IMR-90 (cell line): ENCODE data around the gene KCNK3. TPM values are rescaled to one million over a fixed set of nuclear protein-coding genes. Genes with fewer than 3 reads are reported as not detected.

Source experiments
- ATAC-seq: fragments of 200-7000 bp; cut with Tn5 transposase; 2 replicates; pipeline ENCODE4 v1.9.1; 2020; ENCODE audit warnings: low read depth, mild to moderate bottlenecking, moderate library complexity
- BruUV-seq: library from RNA; stranded (reverse); fragments of 400-500 nt; replicated peaks from 2 replicates; lab custom pipeline; 2021; lab: Mats Ljungman, UMichigan
- CTCF ChIA-PET: fragments of 300-600 bp; formaldehyde crosslinking; extraction: SDS; loops from one replicate; lab custom pipeline; 2021; ENCODE audit warnings: antibody characterized with exemption; lab: Yijun Ruan, JAX
- POLR2A ChIA-PET: fragments of 300-600 bp; sonication (Branson Sonifier 250); formaldehyde crosslinking; loops from one replicate; lab custom pipeline; 2022; ENCODE audit warnings: antibody characterized with exemption; ENCODE audit not compliant: unreplicated experiment; lab: Charles Lee
- DNase-seq: peaks from one replicate; pipeline ENCODE4 v3.0.0; 2013
- H2AFZ ChIP-seq: replicated peaks from 2 replicates; pipeline ENCODE3; 2013; ENCODE audit warnings: low read length, mild to moderate bottlenecking; ENCODE audit not compliant: poor library complexity
- H2AK5ac ChIP-seq: 2 replicates; pipeline ENCODE4 v1.6.1; 2013; ENCODE audit warnings: low read depth, low read length, inconsistent platforms
- H2AK9ac ChIP-seq: replicated peaks from 2 replicates; pipeline ENCODE3; 2013; ENCODE audit warnings: mild to moderate bottlenecking, low read depth, low read length, moderate library complexity; ENCODE audit not compliant: poor library complexity
- H2BK120ac ChIP-seq: 2 replicates; pipeline ENCODE4 v1.6.1; 2013; ENCODE audit warnings: low read depth, low read length, inconsistent platforms
- H2BK15ac ChIP-seq: 3 replicates; pipeline ENCODE4 v1.6.1; 2013; ENCODE audit warnings: low read depth, low read length, inconsistent platforms
- H2BK20ac ChIP-seq: 2 replicates; pipeline ENCODE4 v1.6.1; 2013; ENCODE audit warnings: low read depth, mild to moderate bottlenecking, inconsistent platforms, low read length, moderate library complexity
- H2BK5ac ChIP-seq: 2 replicates; pipeline ENCODE4 v1.6.1; 2013; ENCODE audit warnings: mild to moderate bottlenecking, low read depth, low read length, inconsistent platforms; ENCODE audit not compliant: poor library complexity, severe bottlenecking
- H3K14ac ChIP-seq: replicated peaks from 2 replicates; pipeline ENCODE4 v1.6.1; 2013; ENCODE audit warnings: low read depth, low read length, inconsistent platforms
- H3K18ac ChIP-seq: 2 replicates; pipeline ENCODE4 v1.6.1; 2013; ENCODE audit warnings: low read depth, low read length, control low read depth
- H3K23ac ChIP-seq: 2 replicates; pipeline ENCODE4 v1.6.1; 2013; ENCODE audit warnings: low read depth, low read length, inconsistent platforms
- H3K27ac ChIP-seq: 2 replicates; pipeline ENCODE4 v1.5.1; 2013; ENCODE audit warnings: mild to moderate bottlenecking, control low read depth, low read length; ENCODE audit not compliant: insufficient read depth
- H3K27me3 ChIP-seq: 2 replicates; pipeline ENCODE4 v1.6.1; 2013; ENCODE audit warnings: low read length; ENCODE audit not compliant: control insufficient read depth, insufficient read depth
- H3K36me3 ChIP-seq: 2 replicates; pipeline ENCODE4 v1.6.1; 2013; ENCODE audit warnings: low read length, mixed read lengths; ENCODE audit not compliant: control insufficient read depth, insufficient read depth
- H3K4ac ChIP-seq: 2 replicates; pipeline ENCODE4 v1.6.1; 2013; ENCODE audit warnings: low read depth, low read length, inconsistent platforms
- H3K4me1 ChIP-seq: 2 replicates; pipeline ENCODE4 v1.6.1; 2013; ENCODE audit warnings: low read length, mixed read lengths; ENCODE audit not compliant: control insufficient read depth, insufficient read depth
- H3K4me2 ChIP-seq: 2 replicates; pipeline ENCODE4 v1.6.1; 2013; ENCODE audit warnings: low read depth, mild to moderate bottlenecking, control low read depth, low read length, moderate library complexity
- H3K4me3 ChIP-seq: 2 replicates; pipeline ENCODE4 v1.5.1; 2013; ENCODE audit warnings: low read depth, mild to moderate bottlenecking, control low read depth, low read length, moderate library complexity; ENCODE audit not compliant: insufficient read depth
- H3K56ac ChIP-seq: 2 replicates; pipeline ENCODE4 v1.6.1; 2013; ENCODE audit warnings: low read length, inconsistent platforms; ENCODE audit not compliant: insufficient read depth; ENCODE audit errors: extremely low read depth
- H3K79me1 ChIP-seq, 2 experiments: 2 replicates each; pipeline ENCODE4 v1.6.1; 2013; ENCODE audit warnings: low read length in 2 of 2, inconsistent platforms in 1 of 2, low read depth in 1 of 2
- H3K9ac ChIP-seq: 2 replicates; pipeline ENCODE4 v1.6.1; 2013; ENCODE audit warnings: low read depth, low read length, control low read depth
- H3K9me1 ChIP-seq: 2 replicates; pipeline ENCODE4 v1.6.1; 2013; ENCODE audit warnings: low read length, inconsistent platforms; ENCODE audit not compliant: insufficient read depth
- H3K9me3 ChIP-seq: 2 replicates; pipeline ENCODE4 v1.6.1; 2013; ENCODE audit warnings: low read length; ENCODE audit not compliant: control insufficient read depth, insufficient read depth
- H4K20me1 ChIP-seq: 2 replicates; pipeline ENCODE4 v1.6.1; 2013; ENCODE audit warnings: low read length, inconsistent platforms; ENCODE audit not compliant: insufficient read depth
- H4K5ac ChIP-seq: 2 replicates; pipeline ENCODE4 v1.6.1; 2013; ENCODE audit warnings: mild to moderate bottlenecking, low read depth, low read length, control low read depth
- H4K8ac ChIP-seq, 2 experiments: 2 replicates each; pipeline ENCODE4 v1.6.1; 2013; ENCODE audit warnings: low read depth in 2 of 2, low read length in 2 of 2, control low read depth in 1 of 2, inconsistent platforms in 1 of 2
- H4K91ac ChIP-seq: 2 replicates; pipeline ENCODE4 v1.6.1; 2013; ENCODE audit warnings: low read depth, low read length, inconsistent platforms; ENCODE audit not compliant: insufficient read depth
- BHLHE40 ChIP-seq: fragments of 150-350 bp; IDR thresholded peaks from 2 replicates; pipeline ENCODE4 v1.6.1; 2016; ENCODE audit warnings: mild to moderate bottlenecking, low read depth, low read length
- CEBPB ChIP-seq: IDR thresholded peaks from 2 replicates; pipeline ENCODE4 v1.6.1; 2012; ENCODE audit warnings: low read depth, low read length, improper control_type of control experiment
- CHD1 ChIP-seq: IDR thresholded peaks from 2 replicates; pipeline ENCODE4 v1.6.1; 2012; ENCODE audit warnings: low read depth, low read length, improper control_type of control experiment
- CTCF ChIP-seq: conservative IDR thresholded peaks from 2 replicates; pipeline ENCODE4 v1.5.1; 2012; ENCODE audit warnings: mild to moderate bottlenecking, low read depth, low read length, improper control_type of control experiment
- FOS ChIP-seq: fragments of 150-350 bp; IDR thresholded peaks from 2 replicates; pipeline ENCODE4 v1.6.1; 2016; ENCODE audit warnings: low read depth, low read length
- MAFK ChIP-seq: IDR thresholded peaks from 2 replicates; pipeline ENCODE4 v1.6.1; 2012; ENCODE audit warnings: low read depth, low read length, improper control_type of control experiment
- MAZ ChIP-seq: IDR thresholded peaks from 2 replicates; pipeline ENCODE4 v1.6.1; 2012; ENCODE audit warnings: low read depth, mild to moderate bottlenecking, low read length, improper control_type of control experiment, moderate library complexity, borderline replicate concordance
- MXI1 ChIP-seq: IDR thresholded peaks from 2 replicates; pipeline ENCODE4 v1.6.1; 2012; ENCODE audit warnings: low read depth, mild to moderate bottlenecking, low read length, moderate library complexity, borderline replicate concordance
- NFE2L2 ChIP-seq: fragments of 150-350 bp; IDR thresholded peaks from 2 replicates; pipeline ENCODE4 v1.6.1; 2016; ENCODE audit warnings: low read depth, mild to moderate bottlenecking, low read length
- POLR2A ChIP-seq: IDR thresholded peaks from 2 replicates; pipeline ENCODE4 v1.6.1; 2012; ENCODE audit warnings: mild to moderate bottlenecking, low read depth, low read length
- RAD21 ChIP-seq: IDR thresholded peaks from 2 replicates; pipeline ENCODE4 v1.6.1; 2012; ENCODE audit warnings: low read length, improper control_type of control experiment
- RCOR1 ChIP-seq: IDR thresholded peaks from 2 replicates; pipeline ENCODE4 v1.6.1; 2012; ENCODE audit warnings: mild to moderate bottlenecking, low read length, improper control_type of control experiment; ENCODE audit not compliant: insufficient replicate concordance
- RFX5 ChIP-seq: IDR thresholded peaks from 2 replicates; pipeline ENCODE4 v1.8.0; 2012; ENCODE audit warnings: low read depth, mild to moderate bottlenecking, low read length, moderate library complexity
- SMC3 ChIP-seq: fragments of 150-350 bp; IDR thresholded peaks from 2 replicates; pipeline ENCODE4 v1.6.1; 2016; ENCODE audit warnings: low read depth, mild to moderate bottlenecking, antibody characterized with exemption, low read length, moderate library complexity
- USF2 ChIP-seq: fragments of 150-350 bp; IDR thresholded peaks from 2 replicates; pipeline ENCODE4 v1.6.1; 2017; ENCODE audit warnings: mild to moderate bottlenecking, antibody characterized with exemption, low read length, low read depth
- WGBS, 2 experiments: methylation state at CpG; one replicate each; pipeline versions ENCODE4 v1.1.5 to v1.1.7; 2013; ENCODE audit warnings: missing lambda C conversion rate in 2 of 2; ENCODE audit not compliant: insufficient read length in 1 of 2; ENCODE audit errors: extremely low coverage in 2 of 2; 5-methylcytosine and 5-hydroxymethylcytosine counted together
- dilution Hi-C: fragments of 300-500 bp; cut with HindIII; formaldehyde crosslinking; loops from one replicate; pipeline ENCODE4 v1.14.3; 2018; ENCODE audit warnings: low sequenced_read_pairs; ENCODE audit not compliant: unreplicated experiment
- in situ Hi-C: fragments of 300-500 bp; cut with MboI; formaldehyde crosslinking; loops from 3 replicates; pipeline ENCODE4 v1.14.3; 2019; ENCODE audit warnings: low sequenced_read_pairs, inconsistent platforms, mixed read lengths
- intact Hi-C: fragments of 100-400 bp; cut with micrococcal nuclease; formaldehyde crosslinking; loops from 2 replicates; pipeline ENCODE4 v1.10.0; 2022
- polyA plus RNA-seq, 3 experiments: library from polyadenylated mRNA; depleted of rRNA; stranded (reverse); fragments of >200 nt; gene quantifications; 2 replicates each; pipeline ENCODE4 v1.2.3, GENCODE V29; 2012; ENCODE audit warnings: low replicate concordance in 1 of 3
- total RNA-seq: library from RNA; depleted of rRNA; stranded (reverse); fragments of >200 nt; gene quantifications from 2 replicates; pipeline ENCODE4 v1.2.3, GENCODE V29; 2012

KCNK3 gene
- total and polyA plus RNA-seq, 2 of the 4 experiments (the other 2 are of a cell fraction): under 0.01 to 0.03 TPM

GRCh38 chr2:26758790-26759321, 66.3 kb downstream of the KCNK3 start:
- H2BK20ac ChIP-seq: peak overlapping the region; percentile 100
- ATAC-seq: peak; percentile 13; the same call in 1 of the 2 replicates
- H3K4ac ChIP-seq: peak overlapping the region; percentile 100
- H3K36me3 ChIP-seq: no peaks in the 10 kb centered on the region
- peak; percentile 39 for DNase-seq
- no TSS peak for BruUV-seq
- peak overlapping the region; percentile 98 for H3K27ac ChIP-seq
- peak overlapping the region; percentile 89 for H3K56ac ChIP-seq
- no peaks in the 10 kb centered on the region for H4K20me1 ChIP-seq
- ChIA-PET CTCF (no interaction called here), POLR2A (no interaction called here)
- H2BK5ac ChIP-seq: peak overlapping the region; percentile 98
- intact Hi-C loops (no loop called here), dilution Hi-C loops (no loop called here), in situ Hi-C loops (no loop called here)
- H4K5ac ChIP-seq: peak overlapping the region; percentile 99
- H3K27me3 ChIP-seq: no peaks in the 10 kb centered on the region
- H3K4me1 ChIP-seq: peaks cover 15% of the 10 kb centered on the region
- peaks cover 3 to 22% of the 10 kb centered on the region in 2 experiments; a peak in 2 of 4 replicates for H3K79me1 ChIP-seq
- no peak overlapping the region for H3K9ac ChIP-seq
- TF ChIP-seq CHD1 (no peak), POLR2A (no peak), MAZ (no peak), CEBPB (no peak), CTCF (no peak), NFE2L2 (no peak), RAD21 (no peak), MAFK (no peak), BHLHE40 (no peak), USF2 (no peak), MXI1 (no peak), RCOR1 (no peak), RFX5 (no peak), FOS (no peak), SMC3 (no peak)
- peak overlapping the region; percentile 100 for H2AK9ac ChIP-seq
- H3K4me3 ChIP-seq: no peak overlapping the region
- peak overlapping the region; percentile 99 for H3K14ac ChIP-seq
- H3K9me1 ChIP-seq: peaks cover 15% of the 10 kb centered on the region
- peak overlapping the region; percentile 99 for H2BK15ac ChIP-seq
- no peaks in the 10 kb centered on the region for H3K9me3 ChIP-seq
- peak overlapping the region; percentile 98 for H3K23ac ChIP-seq
- H2AFZ ChIP-seq: no peak overlapping the region
- H4K8ac ChIP-seq: peak overlapping the region; percentile 93 to 98
- WGBS, 2 experiments: 40% methylated on average over 2 of the region's 7 CpGs; no CpG with 5 or more reads in 1 of the 2 experiments
- H2BK120ac ChIP-seq: peak overlapping the region; percentile 100
- peak overlapping the region; percentile 99 for H2AK5ac ChIP-seq
- no peak overlapping the region for H3K4me2 ChIP-seq
- H3K18ac ChIP-seq: peak overlapping the region; percentile 98
- H4K91ac ChIP-seq: peak overlapping the region; percentile 100
